NCI-H2227 (cell line): ENCODE results near the gene KDR.

Experiments used
- DNase-seq: peaks from one replicate; lab custom pipeline; 2025; ENCODE audit not compliant: unreplicated experiment; lab: John Stamatoyannopoulos, UW

KDR gene

DNA sequence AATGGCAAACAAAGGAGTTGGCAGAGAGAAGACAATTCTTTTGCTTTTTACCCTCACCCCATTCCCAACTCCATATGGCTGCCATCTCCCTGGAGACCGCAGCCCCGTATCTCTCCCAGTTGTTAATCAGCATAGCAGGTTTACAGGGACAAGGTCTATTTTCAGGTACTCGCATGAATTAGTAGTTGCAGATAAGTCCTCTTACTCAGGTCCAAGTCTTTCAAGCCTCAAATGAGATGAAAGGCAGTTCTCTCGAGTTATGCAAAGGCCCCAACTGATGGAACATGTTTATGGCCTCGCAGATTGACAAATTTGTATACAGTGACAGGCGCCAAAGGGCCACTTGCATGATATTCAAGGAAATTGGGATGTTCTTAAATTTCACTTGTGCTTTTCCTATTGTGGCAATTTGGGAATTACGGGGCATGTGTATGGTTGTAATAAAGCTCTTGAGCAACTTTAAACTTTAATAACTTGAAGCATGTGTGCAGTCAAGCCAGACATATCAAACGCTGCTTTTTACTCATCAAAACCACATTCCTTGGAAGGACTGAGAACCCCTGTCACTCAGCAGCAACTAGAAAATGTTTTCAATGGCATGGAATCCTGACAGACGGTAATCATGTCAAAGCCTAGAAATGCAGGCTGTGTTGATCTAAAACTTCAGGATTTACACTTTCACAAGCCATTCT, 45.1 kb downstream of the KDR start:
- no peak for DNase-seq

GRCh38 chr4:55079451-55080173, 45.8 kb downstream of the KDR start:
- no peak for DNase-seq

GRCh38 chr4:55078987-55079386, 46.4 kb downstream of the KDR start:
- no peak for DNase-seq

- no peak for DNase-seq
These were observed 47.8 kb downstream of the KDR start for GRCh38 chr4:55077577-55077976.

GRCh38 chr4:55075823-55076716, 49.3 kb downstream of the KDR start:
- DNase-seq = no peak

DNA sequence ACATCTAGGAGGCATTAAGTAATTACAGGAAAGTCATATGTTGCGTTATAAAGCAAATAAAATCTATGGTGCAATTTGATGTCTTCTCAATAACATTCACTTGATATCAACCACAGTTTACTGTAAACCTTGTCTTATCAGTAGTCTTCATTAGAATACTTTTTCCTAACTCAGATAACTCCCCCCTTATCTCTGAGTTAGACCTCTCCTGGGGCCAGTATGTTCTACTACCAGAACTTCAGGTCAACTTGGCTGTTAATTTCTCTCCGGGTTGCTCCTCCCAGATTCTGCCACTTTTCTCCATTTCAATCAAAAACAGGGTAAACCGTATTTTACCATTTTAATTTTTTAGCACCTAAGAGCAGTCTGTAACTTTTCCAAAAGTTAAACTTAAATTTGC, 50.0 kb downstream of the KDR start:
- DNase-seq = no peak

GRCh38 chr4:55074386-55074785, 51.0 kb downstream of the KDR start:
- DNase-seq = no peak

GRCh38 chr4:55071951-55072350, 53.4 kb downstream of the KDR start:
- no peak for DNase-seq

DNA sequence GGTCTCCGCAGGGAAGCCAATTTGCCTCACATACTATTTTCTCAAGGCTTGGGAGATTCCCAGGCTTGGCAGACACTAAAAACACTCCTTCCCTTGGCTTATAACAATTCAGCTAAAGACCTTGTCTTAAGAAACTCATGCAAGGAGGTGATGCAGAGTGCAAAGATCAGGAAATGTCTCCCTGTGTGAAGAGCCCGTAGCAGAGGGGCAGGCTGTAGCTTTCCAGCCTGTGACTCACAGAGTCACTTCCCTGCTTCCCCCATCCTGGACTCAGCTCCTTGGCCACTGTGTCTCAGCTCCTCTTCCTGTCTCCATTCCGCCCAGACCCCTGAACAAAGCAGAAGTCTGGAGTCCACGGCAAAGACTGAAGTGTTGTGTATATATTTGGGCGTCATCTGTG, 56.1 kb downstream of the KDR start:
- no peak for DNase-seq

- no peak for DNase-seq
These were observed 56.9 kb downstream of the KDR start for GRCh38 chr4:55068522-55068921.

GRCh38 chr4:55066018-55066417, 59.4 kb downstream of the KDR start:
- no peak for DNase-seq

- no peak for DNase-seq
These were observed 69.9 kb downstream of the KDR start for GRCh38 chr4:55055529-55055928.

DNA sequence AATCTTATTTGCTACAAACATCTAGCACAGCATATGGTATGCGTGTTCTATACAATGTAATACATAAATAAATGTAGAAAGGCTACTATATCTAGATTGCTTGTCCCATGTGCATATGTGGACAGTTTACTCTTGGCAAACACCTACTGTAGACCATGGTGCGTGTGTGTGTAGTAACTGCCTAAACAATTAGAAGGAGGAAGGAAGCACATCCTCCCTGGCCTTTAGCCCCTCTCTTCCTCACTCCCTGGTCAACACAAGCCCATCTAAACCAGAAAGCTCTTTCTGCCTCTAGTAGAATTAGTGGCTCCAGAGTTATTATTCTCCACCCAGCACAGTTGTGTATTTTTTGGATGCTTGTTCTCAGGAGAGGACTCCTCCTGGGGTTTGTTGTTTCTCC, 73.9 kb downstream of the KDR start:
- no peak for DNase-seq

GRCh38 chr4:55050418-55050950, 74.9 kb downstream of the KDR start:
- DNase-seq = no peak

GRCh38 chr4:55038176-55038890, 87.1 kb downstream of the KDR start:
- no peak for DNase-seq

- no peak for DNase-seq
These were observed 87.7 kb downstream of the KDR start for GRCh38 chr4:55037728-55038127.

- DNase-seq = no peak
These were observed 89.0 kb downstream of the KDR start for GRCh38 chr4:55036405-55036804.

DNA sequence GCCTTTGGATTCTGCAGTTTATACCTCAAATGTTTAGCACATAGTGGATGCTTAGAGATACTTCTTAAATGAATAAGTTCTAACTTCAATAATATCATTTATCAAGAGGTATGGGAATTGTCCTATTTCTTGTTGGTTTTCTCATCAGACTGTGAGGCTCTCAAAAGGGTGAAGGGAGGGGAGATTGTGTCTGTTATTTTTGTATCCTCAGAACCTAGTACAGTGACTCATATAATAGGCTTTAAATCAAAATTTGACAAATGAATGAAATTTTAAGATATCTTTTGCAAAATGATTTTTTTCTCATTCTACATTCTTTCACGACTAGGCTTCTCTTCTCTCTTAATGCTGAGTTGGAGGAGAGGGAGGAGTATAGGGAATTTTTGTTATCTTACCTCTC, 89.5 kb downstream of the KDR start:
- DNase-seq = no peak

- no peak for DNase-seq
These were observed 92.1 kb downstream of the KDR start for GRCh38 chr4:55033296-55033695.

- no peak for DNase-seq
These were observed 92.6 kb downstream of the KDR start for GRCh38 chr4:55032788-55033187.

DNA sequence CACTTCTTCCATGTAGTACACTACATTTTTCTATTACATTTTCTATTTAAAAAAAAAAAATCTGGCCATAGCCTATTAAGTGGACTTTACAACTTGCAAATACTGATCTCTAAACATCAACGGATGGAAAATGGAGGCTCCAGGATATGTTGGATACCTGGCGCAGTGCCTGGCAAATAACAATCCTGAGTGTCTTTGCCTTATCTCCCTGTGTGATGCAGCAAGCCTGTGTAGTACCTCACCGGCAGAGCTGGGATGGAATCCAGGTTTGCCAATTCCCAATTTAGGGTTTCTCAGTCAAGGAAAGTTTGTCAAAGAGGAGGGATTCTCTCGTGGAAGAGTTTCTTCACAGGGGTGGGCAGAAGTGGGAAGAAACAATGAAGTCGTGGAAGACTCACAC, 93.2 kb downstream of the KDR start:
- DNase-seq = no peak
